GM18499 (cell line): ENCODE measurements around the gene PLXNA2.

Source experiments
- ATAC-seq: cut with Tn5 transposase; IDR thresholded peaks from one replicate; pipeline ENCODE4 v1.9.1; 2021; ENCODE audit warnings: moderate number of reproducible peaks; ENCODE audit not compliant: insufficient read depth, unreplicated experiment

Gene PLXNA2

DNA sequence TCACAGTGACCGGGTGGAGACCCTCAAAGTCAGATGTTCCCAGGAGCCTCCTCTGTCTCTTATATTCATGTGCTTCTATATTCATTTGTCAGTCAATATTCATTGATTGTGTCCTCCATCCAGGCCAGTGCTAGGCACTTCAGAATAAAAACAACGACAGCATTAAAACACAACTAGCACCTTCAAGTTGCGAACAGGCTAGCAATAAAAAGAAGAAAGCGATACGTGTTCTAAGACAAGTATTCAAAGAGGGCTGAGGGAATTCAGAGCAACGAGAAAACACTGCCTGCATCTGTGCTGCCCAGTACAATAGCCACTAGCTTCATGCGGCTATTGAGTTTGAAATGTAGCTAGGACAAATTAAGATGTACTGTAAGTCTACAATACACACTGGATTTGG lies 138.0 kb downstream of the PLXNA2 start:
- ATAC-seq = no peak

DNA sequence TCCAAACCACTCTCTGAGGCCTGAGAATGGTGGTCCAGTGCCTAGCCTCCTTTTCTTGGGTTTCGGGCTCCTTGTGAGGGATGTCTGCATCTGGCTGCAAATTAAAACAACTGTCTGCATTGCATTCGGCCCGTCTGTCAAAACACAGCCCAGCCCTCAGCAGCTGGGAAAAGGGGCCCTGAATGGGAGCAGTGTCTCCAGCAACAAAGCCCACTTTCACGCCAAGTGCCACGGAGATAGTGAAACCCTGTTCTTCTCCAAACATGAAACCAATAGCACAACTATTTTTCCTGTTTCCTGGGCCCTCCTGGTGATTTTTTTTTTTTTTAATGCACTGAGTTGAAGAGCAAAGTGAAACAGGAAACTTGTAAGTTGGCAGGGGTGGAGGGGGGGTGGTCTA lies 138.4 kb downstream of the PLXNA2 start:
- ATAC-seq = no peak

DNA sequence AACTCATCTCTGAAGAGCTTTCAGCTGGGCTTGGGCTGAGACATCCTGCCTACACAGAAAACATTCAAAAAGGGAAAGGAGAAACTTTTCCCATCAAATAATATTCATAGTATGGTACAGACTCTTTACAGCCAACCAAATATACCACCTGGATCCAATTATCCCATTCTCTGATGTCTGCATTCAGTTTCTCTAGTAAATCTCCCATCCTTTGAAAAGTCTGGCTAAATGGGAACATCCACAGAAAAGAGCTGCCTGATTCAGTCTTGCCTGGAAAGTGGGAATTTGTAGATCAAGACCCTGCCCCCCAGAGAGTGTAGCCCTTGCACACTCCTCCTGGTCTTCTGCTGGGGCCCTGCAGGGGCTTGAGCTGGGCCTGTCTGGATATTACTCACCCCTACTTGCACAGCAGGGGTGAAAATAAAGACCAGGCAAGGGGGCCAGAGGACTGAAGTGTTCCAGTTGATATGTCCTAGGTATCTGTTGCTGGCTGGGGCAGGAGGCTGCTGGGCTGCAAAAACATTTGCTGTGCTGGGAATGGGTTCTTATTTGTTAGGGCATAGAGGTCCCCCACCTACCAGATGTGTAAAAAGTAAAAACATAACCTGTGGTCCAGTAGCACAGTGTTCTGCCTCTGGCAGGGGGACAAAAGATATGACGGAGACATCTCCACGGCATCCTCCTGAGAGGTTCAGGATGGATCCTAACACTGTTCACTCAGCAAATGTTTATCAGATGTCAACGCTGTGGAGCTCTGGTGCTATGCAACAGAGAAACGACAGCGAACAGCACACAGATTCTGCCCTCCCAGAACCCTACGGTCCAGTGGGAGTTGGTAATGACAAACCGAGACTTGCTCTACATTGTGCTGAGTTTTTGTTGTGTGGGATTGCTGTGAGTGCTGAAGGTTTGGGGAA lies 140.3 kb downstream of the PLXNA2 start:
- no peak for ATAC-seq

DNA sequence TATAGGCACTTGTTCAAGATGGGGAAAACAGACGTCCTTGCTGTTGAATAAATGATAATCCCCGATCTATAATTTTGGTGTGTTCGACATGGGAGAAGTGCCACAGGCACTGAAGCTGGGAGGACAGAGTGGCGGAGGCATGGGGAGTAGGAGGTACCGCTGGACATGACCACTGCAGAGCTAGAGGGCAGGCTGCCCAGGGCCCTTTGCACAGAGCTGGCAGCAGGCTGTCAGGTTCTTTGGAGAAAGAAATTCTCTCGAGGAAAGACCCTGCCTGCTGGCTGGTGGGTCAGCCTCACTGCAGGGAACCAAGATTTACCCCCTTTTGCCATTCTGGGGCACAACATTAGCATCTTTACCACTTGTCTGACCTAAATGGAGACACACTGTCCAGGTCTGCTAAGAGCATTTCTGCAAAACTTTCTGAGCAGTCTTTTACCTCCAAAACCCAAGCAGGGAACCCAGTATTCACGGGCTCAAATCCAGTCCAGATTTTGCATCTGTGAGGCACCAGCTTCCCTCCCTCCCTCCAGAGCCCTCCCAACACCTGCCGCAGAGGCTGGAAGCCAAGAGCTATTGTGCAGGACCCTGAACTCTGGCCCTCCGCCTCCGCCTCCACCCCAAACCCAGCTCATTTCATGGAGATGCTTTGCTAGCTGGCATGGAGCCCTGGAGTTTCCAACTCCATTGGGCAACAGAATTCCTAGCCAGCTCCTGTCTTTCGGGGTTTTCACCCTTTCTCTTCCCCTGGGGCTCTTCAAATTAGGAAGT lies 142.3 kb downstream of the PLXNA2 start:
- ATAC-seq = no peak

DNA sequence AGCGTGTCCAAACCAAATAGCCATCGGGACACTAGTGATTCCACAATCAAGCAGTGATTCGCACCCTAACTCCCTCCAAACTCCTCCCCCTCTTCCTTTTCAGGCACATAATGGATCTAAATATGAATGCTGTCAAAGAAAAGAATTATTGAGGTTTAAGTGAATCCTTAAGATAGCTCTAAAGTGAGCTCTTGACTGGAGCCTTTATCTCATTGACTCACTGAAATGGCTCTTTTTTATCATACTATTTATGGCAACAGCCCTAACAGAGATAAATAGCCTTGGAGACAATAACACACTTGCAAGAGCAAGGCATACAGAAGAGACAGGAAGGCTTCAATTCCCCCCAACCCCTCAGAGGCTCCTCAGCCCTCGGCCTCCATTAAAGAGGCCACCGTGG lies 143.3 kb downstream of the PLXNA2 start:
- ATAC-seq = no peak

DNA sequence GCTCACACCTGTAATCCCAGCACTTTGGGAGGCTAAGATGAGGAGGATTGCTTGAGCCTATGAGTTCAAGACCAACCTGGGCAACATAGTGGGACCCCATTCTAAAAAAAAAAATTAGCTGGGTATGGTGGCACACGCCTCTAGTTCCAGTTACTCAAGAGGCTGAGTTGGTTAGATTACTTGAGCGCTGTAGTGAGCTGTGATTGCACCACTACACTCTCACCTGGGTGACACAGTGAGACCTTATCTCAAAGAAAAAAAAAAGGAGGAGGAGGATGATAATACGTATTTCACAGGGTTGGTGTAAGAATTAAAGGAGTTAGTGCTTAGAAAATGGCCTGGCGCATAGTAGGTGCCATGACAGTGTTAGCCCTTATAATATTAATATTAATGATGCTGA lies 144.1 kb downstream of the PLXNA2 start:
- no peak for ATAC-seq

GRCh38 chr1:208098773-208099172 lies 145.4 kb downstream of the PLXNA2 start:
- ATAC-seq = no peak

- no peak for ATAC-seq
These were observed 150.1 kb downstream of the PLXNA2 start for GRCh38 chr1:208093754-208094719.

GRCh38 chr1:208093046-208093445 lies 151.1 kb downstream of the PLXNA2 start:
- ATAC-seq = no peak

DNA sequence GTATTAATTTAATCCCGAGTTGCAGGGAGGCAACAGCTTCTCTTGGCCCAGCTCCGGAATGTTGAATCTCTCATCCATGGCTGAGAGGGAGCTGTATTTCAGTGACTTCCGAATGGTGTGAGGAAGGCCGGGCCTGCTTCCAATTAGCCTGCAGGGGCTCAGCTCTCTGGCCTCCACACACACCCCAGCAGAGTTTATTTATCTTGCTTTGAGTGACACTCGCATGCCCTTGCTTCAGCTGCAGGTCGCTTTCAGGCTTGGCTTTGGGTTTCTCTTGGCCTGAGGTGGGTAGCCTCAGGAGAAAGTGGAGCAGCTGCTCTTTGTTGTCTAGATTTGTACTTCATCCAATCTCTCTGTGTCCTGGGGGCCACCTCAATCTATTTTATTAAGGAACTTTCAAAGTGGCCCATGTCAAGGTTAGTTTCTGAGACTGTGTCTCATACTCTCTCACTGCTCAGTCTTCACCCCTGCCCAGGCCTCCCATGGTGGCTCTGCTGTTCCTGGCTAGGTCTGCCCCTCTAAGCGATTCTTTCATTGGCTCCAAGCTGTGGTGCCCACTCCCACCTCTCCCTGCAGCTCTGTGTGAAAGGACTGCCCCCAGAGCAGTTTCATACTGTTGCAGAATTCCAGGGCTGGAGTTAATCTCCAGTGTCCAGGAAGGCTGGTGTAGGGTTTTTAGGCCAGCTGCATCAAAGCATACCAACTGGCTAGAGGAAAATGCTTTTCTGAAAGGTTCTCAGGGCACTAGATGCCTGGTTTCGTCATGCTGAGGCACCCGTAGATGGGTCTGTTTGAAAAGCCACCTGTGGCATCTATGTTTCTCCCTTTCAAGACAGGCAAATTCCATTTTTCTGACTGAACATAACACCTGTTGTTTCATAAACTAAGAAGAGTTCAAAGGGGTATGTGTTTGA lies 153.5 kb downstream of the PLXNA2 start:
- ATAC-seq = no peak

DNA sequence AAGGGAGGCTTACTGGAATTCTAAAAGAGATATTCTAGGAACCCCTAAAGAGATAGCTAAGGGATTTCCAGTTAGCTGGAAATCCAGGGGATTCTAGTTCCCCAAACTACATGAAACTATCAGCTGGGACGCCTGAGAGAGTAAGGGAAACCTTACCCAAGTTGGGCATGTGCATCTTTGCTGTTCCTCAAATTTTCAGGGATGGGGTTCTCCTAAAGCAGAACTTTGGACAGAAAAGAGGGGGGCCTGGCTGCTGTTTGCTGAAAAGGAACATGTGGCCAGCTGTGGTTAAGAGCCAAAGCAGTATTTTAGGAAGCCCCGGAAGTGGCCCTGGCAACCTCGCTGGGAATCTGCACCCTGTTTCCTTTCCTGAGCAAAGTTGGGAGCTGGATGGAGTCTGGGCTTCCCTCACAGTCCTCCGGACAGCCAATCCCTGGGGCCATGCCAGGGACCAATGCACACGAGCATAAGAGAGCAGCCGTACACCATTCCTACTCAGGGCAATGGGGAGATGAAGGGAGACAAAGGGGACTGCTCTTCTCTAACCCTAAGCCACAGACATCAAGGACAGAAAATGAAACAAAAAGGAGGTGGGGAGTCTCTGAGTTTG lies 154.3 kb downstream of the PLXNA2 start:
- ATAC-seq = no peak

DNA sequence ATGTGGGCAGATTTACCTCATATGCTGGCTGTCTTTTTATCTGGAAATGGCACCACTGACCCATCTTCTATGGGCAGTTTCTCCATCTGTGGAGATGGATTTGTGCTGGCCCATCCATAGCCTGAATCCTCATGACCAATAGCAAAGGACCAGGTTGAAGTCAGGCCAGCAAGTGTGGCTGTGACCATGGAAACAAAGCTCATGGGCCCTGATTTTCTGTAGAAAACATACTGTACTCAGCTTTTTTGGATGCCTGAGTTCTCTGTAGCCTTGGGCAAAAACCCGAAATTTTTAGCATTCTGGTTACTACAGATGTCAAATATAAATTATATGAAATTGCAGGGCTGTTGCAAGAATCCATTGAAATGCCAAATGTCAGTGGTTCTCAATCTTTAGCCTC lies 155.0 kb downstream of the PLXNA2 start:
- ATAC-seq = no peak

- no peak for ATAC-seq
These were observed 155.9 kb downstream of the PLXNA2 start for GRCh38 chr1:208088319-208088718.

- ATAC-seq = no peak
These were observed 158.3 kb downstream of the PLXNA2 start for GRCh38 chr1:208085655-208086515.

DNA sequence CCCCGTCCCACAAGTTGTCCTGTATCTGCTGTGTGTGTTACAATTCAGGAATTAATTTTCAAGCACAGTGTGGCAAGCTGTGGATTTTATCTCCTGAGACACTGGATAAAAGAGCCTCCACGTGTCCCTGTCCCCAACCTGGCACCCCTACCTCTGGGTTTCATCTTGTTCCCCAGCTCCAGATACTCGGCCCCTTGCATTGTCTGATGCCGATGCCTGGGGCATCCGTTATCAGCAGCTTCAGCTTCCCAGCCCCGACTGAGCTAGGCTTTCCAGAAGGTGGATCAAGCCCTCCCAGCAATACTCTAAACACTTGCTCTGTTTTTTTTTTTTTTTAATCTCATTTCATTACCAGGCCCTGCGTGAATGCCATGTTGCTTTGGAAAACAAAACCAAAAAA lies 159.4 kb downstream of the PLXNA2 start:
- ATAC-seq = no peak

GRCh38 chr1:208084220-208084619 lies 160.0 kb downstream of the PLXNA2 start:
- no peak for ATAC-seq

- no peak for ATAC-seq
These were observed 160.5 kb downstream of the PLXNA2 start for GRCh38 chr1:208083715-208084085.
